SW480 (cell line): ENCODE results near the gene TMEM115.
A peak's percentile ranks its signal among the peaks of the same experiment; 100 is the strongest.

Source experiments
- DNase-seq: peaks from one replicate; pipeline ENCODE4 v3.0.0-alpha.2; 2016; ENCODE audit warnings: low spot score

Gene TMEM115

GRCh38 chr3:50378024-50378423, 18.7 kb upstream of the TMEM115 start:
- DNase-seq: no peak

- DNase-seq: no peak
These were observed 16.1 kb upstream of the TMEM115 start for GRCh38 chr3:50375258-50375931.

- DNase-seq: no peak
These were observed 15.3 kb upstream of the TMEM115 start for GRCh38 chr3:50374363-50375257.

GRCh38 chr3:50373146-50374051, 14.1 kb upstream of the TMEM115 start:
- no peak for DNase-seq

- no peak for DNase-seq
These were observed 13.0 kb upstream of the TMEM115 start for GRCh38 chr3:50372349-50372748.

GRCh38 chr3:50371133-50371685, 11.9 kb upstream of the TMEM115 start:
- no peak for DNase-seq

GRCh38 chr3:50370594-50370993, 11.3 kb upstream of the TMEM115 start:
- DNase-seq: peak; percentile 42

GRCh38 chr3:50369012-50369670, 9.8 kb upstream of the TMEM115 start:
- no peak for DNase-seq

GRCh38 chr3:50365842-50366220, 6.5 kb upstream of the TMEM115 start:
- no peak for DNase-seq

- DNase-seq: peak; percentile 88
These were observed 5.9 kb upstream of the TMEM115 start for GRCh38 chr3:50365080-50365841.

- no peak for DNase-seq
These were observed 5.3 kb upstream of the TMEM115 start for GRCh38 chr3:50364573-50365079.

- no peak for DNase-seq
These were observed 414 bp upstream of the TMEM115 start for GRCh38 chr3:50359760-50360110.

- DNase-seq: no peak
These were observed 888 bp downstream of the TMEM115 start for GRCh38 chr3:50358355-50358910.

- no peak for DNase-seq
These were observed 1.8 kb downstream of the TMEM115 start for GRCh38 chr3:50357481-50357880.

- DNase-seq: no peak
These were observed 2.8 kb downstream of the TMEM115 start for GRCh38 chr3:50356553-50356952.

GRCh38 chr3:50355829-50356552, 3.3 kb downstream of the TMEM115 start:
- no peak for DNase-seq

- DNase-seq: no peak
These were observed 4.5 kb downstream of the TMEM115 start for GRCh38 chr3:50354850-50355249.

- DNase-seq: no peak
These were observed 5.0 kb downstream of the TMEM115 start for GRCh38 chr3:50354186-50354764.
